ENCODE measurements around the gene MARCO.

MARCO gene

GRCh38 chr2:118979152-118979861, 37.3 kb downstream of the MARCO start:
- Histone ChIP-seq H4K20me1 (ENCODE audit: insufficient read depth) (no peaks in the 10 kb centered on the region), H3K79me2 (ENCODE audit: insufficient read depth, low read depth) (no peaks in the 10 kb centered on the region), H2AFZ (ENCODE audit: low read depth) (no peak overlapping the region), H3K36me3 (ENCODE audit: insufficient read depth) (no peaks in the 10 kb centered on the region), H3K4me3 (IDR thresholded peaks at IDR 0.05; ENCODE audit: insufficient read depth, low read depth, low read length) (no peak overlapping the region), H3K27ac (no peak overlapping the region), H3K4me2 (no peak overlapping the region), H3K4me1 (ENCODE audit: low read depth, poor library complexity, severe bottlenecking) (no peaks in the 10 kb centered on the region), H3K9ac (no peak overlapping the region), H3K27me3 (ENCODE audit: insufficient read depth, low read depth) (no peaks in the 10 kb centered on the region)
- TF ChIP-seq, protein P1, sequence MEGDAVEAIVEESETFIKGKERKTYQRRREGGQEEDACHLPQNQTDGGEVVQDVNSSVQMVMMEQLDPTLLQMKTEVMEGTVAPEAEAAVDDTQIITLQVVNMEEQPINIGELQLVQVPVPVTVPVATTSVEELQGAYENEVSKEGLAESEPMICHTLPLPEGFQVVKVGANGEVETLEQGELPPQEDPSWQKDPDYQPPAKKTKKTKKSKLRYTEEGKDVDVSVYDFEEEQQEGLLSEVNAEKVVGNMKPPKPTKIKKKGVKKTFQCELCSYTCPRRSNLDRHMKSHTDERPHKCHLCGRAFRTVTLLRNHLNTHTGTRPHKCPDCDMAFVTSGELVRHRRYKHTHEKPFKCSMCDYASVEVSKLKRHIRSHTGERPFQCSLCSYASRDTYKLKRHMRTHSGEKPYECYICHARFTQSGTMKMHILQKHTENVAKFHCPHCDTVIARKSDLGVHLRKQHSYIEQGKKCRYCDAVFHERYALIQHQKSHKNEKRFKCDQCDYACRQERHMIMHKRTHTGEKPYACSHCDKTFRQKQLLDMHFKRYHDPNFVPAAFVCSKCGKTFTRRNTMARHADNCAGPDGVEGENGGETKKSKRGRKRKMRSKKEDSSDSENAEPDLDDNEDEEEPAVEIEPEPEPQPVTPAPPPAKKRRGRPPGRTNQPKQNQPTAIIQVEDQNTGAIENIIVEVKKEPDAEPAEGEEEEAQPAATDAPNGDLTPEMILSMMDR (conservative IDR thresholded peaks at IDR 0.05; ENCODE audit: low read depth, low read length), result no peak

- H3K27me3 ChIP-seq (ENCODE audit: insufficient read depth, low read depth), result no peaks in the 10 kb centered on the region
- H3K27ac ChIP-seq, result no peak overlapping the region
- H3K4me3 ChIP-seq (IDR thresholded peaks at IDR 0.05; ENCODE audit: insufficient read depth, low read depth, low read length), result no peak overlapping the region
- H2AFZ ChIP-seq (ENCODE audit: low read depth), result no peak overlapping the region
- no peak overlapping the region for H3K9ac ChIP-seq
- no peak overlapping the region for H3K4me2 ChIP-seq
- TF ChIP-seq, protein P1 (conservative IDR thresholded peaks at IDR 0.05; ENCODE audit: low read depth, low read length), result no peak
- no peaks in the 10 kb centered on the region for H3K36me3 ChIP-seq (ENCODE audit: insufficient read depth)
- H3K4me1 ChIP-seq (ENCODE audit: low read depth, poor library complexity, severe bottlenecking), result no peaks in the 10 kb centered on the region
- H4K20me1 ChIP-seq (ENCODE audit: insufficient read depth), result no peaks in the 10 kb centered on the region
- no peaks in the 10 kb centered on the region for H3K79me2 ChIP-seq (ENCODE audit: insufficient read depth, low read depth)
Measured at GRCh38 chr2:118980022-118980421, 38.0 kb downstream of the MARCO start.

GRCh38 chr2:118980573-118980972, 38.6 kb downstream of the MARCO start:
- TF ChIP-seq, protein P1 (conservative IDR thresholded peaks at IDR 0.05; ENCODE audit: low read depth, low read length), result no peak
- H3K27ac ChIP-seq, result no peak overlapping the region

GRCh38 chr2:118981632-118982031, 39.6 kb downstream of the MARCO start:
- Histone ChIP-seq H3K36me3 (ENCODE audit: insufficient read depth) (no peaks in the 10 kb centered on the region), H3K79me2 (ENCODE audit: insufficient read depth, low read depth) (no peaks in the 10 kb centered on the region), H3K4me2 (no peak overlapping the region), H3K4me3 (IDR thresholded peaks at IDR 0.05; ENCODE audit: insufficient read depth, low read depth, low read length) (no peak overlapping the region), H4K20me1 (ENCODE audit: insufficient read depth) (no peaks in the 10 kb centered on the region), H3K27me3 (ENCODE audit: insufficient read depth, low read depth) (no peaks in the 10 kb centered on the region), H2AFZ (ENCODE audit: low read depth) (no peak overlapping the region), H3K27ac (no peak overlapping the region), H3K4me1 (ENCODE audit: low read depth, poor library complexity, severe bottlenecking) (no peaks in the 10 kb centered on the region), H3K9ac (no peak overlapping the region)
- TF ChIP-seq, protein P1 (conservative IDR thresholded peaks at IDR 0.05; ENCODE audit: low read depth, low read length), result no peak

More at GRCh38 chr2:118980573-118980972, 38.6 kb downstream of the MARCO start:
- Histone ChIP-seq H3K4me2 (no peak overlapping the region), H3K27me3 (ENCODE audit: insufficient read depth, low read depth) (no peaks in the 10 kb centered on the region), H3K4me3 (IDR thresholded peaks at IDR 0.05; ENCODE audit: insufficient read depth, low read depth, low read length) (no peak overlapping the region), H4K20me1 (ENCODE audit: insufficient read depth) (no peaks in the 10 kb centered on the region), H3K36me3 (ENCODE audit: insufficient read depth) (no peaks in the 10 kb centered on the region), H3K4me1 (ENCODE audit: low read depth, poor library complexity, severe bottlenecking) (no peaks in the 10 kb centered on the region), H2AFZ (ENCODE audit: low read depth) (no peak overlapping the region), H3K9ac (no peak overlapping the region), H3K79me2 (ENCODE audit: insufficient read depth, low read depth) (no peaks in the 10 kb centered on the region)

All from KMS-11 (cell line).